NCI-H1092 treated with DMSO at 0.1 percent for 48 hours (cell line): ENCODE results near the gene HUNK.
A peak's percentile ranks its signal among the peaks of the same experiment; 100 is the strongest.
"Not testable (repeated sequence)": the region's sequence is repeated elsewhere in the genome, so short reads cannot be mapped to it uniquely, and the experiment has no call there.

Experiments
- DNase-seq: peaks from one replicate; lab custom pipeline; 2025; lab: John Stamatoyannopoulos, UW

HUNK gene

GRCh38 chr21:31999810-32000468, 127.1 kb downstream of the HUNK start:
- no peak for DNase-seq

- DNase-seq, result peak; percentile 85
Observed at GRCh38 chr21:32001390-32001789, 128.6 kb downstream of the HUNK start.

- DNase-seq, result no peak
Observed at GRCh38 chr21:32003411-32003810, 130.6 kb downstream of the HUNK start.

GRCh38 chr21:32004291-32004690, 131.5 kb downstream of the HUNK start:
- no peak for DNase-seq

GRCh38 chr21:32007456-32007855, 134.6 kb downstream of the HUNK start:
- no peak for DNase-seq

- no peak for DNase-seq
Observed at GRCh38 chr21:32008714-32009113, 135.9 kb downstream of the HUNK start.

- DNase-seq, result no peak
Observed at GRCh38 chr21:32009263-32009662, 136.4 kb downstream of the HUNK start.

GRCh38 chr21:32015461-32016139, 142.8 kb downstream of the HUNK start:
- DNase-seq, result no peak

GRCh38 chr21:32018381-32018780, 145.6 kb downstream of the HUNK start:
- DNase-seq, result no peak

- no peak for DNase-seq
Observed at GRCh38 chr21:32020564-32020963, 147.7 kb downstream of the HUNK start.

- peak; percentile 91 for DNase-seq
Observed at GRCh38 chr21:32021319-32021994, 148.6 kb downstream of the HUNK start.

- DNase-seq, result no peak
Observed at GRCh38 chr21:32022146-32022545, 149.3 kb downstream of the HUNK start.

GRCh38 chr21:32030146-32030652, 157.4 kb downstream of the HUNK start:
- no peak for DNase-seq

- DNase-seq, result no peak
Observed at GRCh38 chr21:32034850-32035249, 162.0 kb downstream of the HUNK start.

- DNase-seq, result no peak
Observed at GRCh38 chr21:32035617-32036016, 162.8 kb downstream of the HUNK start.

- DNase-seq, result no peak
Observed at GRCh38 chr21:32036756-32037155, 163.9 kb downstream of the HUNK start.

GRCh38 chr21:32038751-32039150, 165.9 kb downstream of the HUNK start:
- not testable (repeated sequence) for DNase-seq

- no peak for DNase-seq
Observed at GRCh38 chr21:32043458-32043857, 170.6 kb downstream of the HUNK start.

GRCh38 chr21:32044205-32045180, 171.7 kb downstream of the HUNK start:
- no peak for DNase-seq

- no peak for DNase-seq
Observed at GRCh38 chr21:32046191-32046590, 173.4 kb downstream of the HUNK start.

- no peak for DNase-seq
Observed at GRCh38 chr21:32048353-32048752, 175.5 kb downstream of the HUNK start.
